ENCODE results near the gene RNF152.

- TF ChIP-seq, protein P1, sequence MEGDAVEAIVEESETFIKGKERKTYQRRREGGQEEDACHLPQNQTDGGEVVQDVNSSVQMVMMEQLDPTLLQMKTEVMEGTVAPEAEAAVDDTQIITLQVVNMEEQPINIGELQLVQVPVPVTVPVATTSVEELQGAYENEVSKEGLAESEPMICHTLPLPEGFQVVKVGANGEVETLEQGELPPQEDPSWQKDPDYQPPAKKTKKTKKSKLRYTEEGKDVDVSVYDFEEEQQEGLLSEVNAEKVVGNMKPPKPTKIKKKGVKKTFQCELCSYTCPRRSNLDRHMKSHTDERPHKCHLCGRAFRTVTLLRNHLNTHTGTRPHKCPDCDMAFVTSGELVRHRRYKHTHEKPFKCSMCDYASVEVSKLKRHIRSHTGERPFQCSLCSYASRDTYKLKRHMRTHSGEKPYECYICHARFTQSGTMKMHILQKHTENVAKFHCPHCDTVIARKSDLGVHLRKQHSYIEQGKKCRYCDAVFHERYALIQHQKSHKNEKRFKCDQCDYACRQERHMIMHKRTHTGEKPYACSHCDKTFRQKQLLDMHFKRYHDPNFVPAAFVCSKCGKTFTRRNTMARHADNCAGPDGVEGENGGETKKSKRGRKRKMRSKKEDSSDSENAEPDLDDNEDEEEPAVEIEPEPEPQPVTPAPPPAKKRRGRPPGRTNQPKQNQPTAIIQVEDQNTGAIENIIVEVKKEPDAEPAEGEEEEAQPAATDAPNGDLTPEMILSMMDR (IDR thresholded peaks at IDR 0.05): no peak
- TF ChIP-seq POLR2A (IDR thresholded peaks at IDR 0.05) (no peak), POLR2AphosphoS5 (IDR thresholded peaks at IDR 0.05; ENCODE audit: insufficient read depth in 1 of 2, low read depth in 1 of 2) (no peak)
Observed at GRCh38 chr18:61771861-61772260, 120.9 kb downstream of the RNF152 start.
